HG03342 (cell line): ENCODE data around the gene SHROOM3.
A peak's percentile ranks its signal among the peaks of the same experiment; 100 is the strongest.

ENCODE experiments used
- ATAC-seq: cut with Tn5 transposase; IDR thresholded peaks from one replicate; pipeline ENCODE4 v1.9.1; 2021; ENCODE audit warnings: mild to moderate bottlenecking, moderate library complexity; ENCODE audit not compliant: unreplicated experiment

Gene SHROOM3

DNA sequence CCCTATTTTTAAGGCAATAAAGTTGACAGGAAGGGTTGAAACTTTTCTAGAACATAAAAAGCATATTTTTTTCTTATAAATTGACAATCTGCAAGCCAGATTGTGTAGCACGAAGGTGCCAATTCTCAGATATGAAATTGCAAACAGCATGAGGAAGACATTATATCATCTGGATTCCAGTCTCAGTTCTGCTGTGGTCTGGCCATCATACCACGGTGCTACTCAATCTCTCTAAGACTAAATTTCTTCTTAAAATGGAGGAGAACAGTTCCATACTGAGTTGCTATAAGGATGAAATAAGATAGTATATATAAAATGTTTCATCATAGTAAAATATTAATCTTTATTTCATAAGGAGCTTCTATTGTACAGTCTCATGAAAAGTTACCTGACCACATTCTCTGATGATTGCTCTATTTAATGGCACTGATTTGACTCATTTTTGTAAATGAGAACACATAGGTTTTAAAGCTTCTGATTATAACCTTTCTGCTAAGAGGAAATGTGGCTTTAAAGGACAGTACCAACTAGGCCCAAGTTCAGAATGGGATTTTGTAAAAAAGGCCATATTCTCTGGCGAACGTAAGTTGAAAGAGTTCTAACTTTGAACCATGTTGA lies 127.9 kb downstream of the SHROOM3 start:
- ATAC-seq = no peak

DNA sequence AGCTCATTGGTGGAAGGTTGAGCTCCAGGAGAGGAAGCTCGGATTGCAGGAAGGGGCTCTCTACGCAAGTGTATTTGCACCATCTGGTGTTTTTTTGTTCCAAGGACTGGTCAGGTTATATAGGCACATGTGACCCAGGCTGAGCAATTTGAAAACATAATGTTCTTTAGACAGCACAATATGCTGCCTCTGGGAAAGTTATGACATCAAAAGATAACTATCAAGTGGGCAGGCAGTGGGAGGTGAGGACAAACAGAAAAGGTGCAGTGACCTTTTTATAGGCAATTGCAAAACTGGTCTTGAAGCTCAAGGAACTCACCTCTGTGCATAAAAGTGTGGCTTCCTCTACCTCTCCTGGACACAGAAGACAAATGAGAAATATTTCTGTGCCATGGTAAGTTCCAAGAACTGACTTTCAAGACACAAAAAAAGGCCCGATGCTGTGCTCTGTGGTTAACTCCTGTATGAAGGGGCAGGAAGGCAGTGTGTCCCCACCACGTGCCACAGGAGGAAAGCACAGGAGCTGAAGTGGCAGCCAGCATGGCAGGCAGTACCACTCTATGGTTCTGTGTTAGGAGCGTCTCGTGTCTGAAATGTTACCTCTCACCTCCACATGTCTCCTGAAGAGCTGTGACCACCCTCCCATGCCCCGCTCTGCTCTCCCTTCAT lies 128.6 kb downstream of the SHROOM3 start:
- ATAC-seq = no peak

DNA sequence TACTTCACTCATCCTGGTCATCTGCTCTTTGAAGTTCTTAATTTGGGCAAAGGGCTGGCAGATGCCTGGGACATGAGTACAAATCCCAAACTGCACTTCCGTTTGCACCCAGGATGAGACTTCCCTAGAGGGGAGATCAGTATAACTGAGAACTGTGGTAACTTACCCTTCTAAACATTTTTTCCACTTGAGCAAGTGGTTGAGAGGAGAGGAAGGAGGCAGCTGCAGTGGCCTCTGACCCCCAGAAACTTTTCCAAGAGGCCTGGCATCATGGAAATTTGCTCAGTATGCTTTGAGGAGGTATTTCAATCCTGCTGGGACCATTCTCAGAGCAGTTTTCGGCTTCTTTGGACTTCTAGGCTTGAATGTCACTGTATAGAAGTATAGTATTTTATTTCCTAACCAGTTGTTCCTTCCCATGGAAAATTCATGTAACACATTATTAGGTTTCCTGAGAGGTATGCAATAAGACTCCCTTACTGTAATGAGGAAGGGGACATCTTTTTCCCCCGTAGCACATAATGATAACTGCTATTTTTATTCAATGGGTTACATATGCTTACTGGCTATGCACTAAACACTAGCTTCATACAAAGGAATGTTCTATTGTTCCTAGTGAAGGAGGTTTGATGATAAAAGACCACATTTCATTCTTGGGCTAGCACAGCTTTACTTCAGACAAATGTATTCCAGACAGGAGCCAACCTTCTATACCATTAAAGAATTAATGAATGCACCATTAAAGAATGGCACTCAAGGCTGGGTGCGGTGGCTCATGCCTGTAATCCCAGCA lies 129.3 kb downstream of the SHROOM3 start:
- no peak for ATAC-seq

DNA sequence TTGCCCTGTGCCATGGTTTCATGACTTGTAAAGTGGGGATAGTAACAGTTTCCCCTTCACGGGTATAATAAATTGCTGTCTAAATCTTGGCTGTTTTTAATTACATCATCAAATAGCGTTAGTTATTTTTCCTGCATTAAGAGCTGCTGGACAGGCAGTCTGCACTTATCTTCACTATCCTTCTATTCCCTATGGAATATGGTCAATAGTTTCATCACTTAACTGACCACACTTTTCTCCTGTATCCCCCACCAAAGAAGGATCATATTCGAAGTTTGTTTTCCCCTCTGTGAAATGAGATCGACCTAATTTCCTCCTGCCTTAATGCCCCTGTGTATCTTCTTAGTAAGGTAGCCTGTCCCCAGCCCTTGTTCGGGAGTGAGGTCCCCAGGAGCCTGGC lies 133.2 kb downstream of the SHROOM3 start:
- ATAC-seq = no peak

DNA sequence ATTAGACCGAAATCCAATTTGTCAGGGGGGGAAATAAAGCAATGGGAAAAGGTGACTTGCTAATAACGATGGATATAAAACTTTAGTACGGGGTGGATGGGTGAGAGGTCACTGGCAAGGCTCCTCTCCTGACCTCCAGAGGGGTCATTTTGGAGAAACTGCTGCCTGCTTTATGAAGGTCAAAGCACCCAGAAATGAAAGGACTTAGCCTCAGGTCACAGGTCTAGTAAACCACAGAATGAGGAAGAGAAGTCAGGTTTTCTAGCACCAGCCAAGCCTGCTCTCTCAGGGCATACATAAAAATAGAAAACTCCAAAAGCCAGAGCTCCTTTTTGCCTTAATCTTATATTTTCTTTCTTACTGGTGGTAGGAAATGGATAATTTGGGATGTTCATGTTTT lies 134.2 kb downstream of the SHROOM3 start:
- no peak for ATAC-seq

DNA sequence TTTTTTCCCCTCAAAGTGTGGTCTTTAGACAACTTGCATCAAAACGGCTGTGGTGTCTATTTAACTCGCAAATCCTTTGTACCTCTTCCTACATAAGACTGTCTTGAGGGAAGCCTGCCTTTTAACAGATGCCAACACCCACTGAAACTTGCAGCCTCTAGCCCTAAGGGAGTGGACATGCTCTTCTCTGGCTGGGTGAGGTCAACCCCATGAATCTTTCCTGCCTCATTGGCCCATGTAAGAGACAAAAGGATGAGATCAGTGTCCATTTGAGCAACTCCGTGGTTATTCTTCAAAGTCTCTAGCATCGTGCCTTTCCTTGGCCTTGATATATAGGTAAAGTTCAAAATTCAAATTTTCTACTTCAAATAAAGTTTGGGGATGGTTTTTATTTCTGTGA lies 134.7 kb downstream of the SHROOM3 start:
- ATAC-seq = no peak

DNA sequence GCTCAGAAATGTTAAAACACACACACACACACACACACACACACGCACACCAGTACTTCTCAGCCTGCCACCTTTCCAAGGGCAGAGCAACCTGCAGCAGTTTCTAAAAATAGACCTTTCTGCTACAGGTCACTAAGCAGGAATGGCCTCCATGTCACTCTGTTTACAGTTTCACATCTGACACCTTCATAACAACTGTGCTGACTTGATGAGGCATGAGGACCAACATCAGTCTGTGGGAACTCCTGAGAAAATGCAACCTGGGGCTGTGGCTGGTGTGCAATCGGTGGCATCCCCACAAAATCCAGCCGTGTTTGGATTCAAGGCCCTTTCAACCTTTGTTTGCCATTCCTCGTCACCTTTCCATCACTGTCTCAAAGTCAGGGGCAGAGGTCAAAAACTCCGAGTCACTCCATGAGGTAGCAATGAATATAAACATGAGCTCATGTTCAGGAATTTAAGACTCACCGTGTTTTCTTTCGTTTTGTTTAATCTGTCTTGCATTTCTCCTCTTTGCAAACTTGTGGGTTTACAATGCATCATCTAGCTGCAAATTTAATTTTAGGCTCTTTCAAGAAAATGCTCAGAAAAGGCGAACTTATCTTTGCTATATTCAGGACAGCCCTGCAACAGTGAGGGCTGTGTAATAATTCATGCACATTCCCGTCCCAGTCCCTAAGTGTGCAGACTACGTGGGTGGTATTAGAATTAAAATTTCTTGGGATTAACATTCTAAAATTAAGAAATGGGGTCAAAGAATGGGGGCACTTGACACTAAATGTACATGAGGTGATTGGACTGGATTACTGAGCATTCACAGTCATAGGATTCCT lies 135.3 kb downstream of the SHROOM3 start:
- no peak for ATAC-seq

DNA sequence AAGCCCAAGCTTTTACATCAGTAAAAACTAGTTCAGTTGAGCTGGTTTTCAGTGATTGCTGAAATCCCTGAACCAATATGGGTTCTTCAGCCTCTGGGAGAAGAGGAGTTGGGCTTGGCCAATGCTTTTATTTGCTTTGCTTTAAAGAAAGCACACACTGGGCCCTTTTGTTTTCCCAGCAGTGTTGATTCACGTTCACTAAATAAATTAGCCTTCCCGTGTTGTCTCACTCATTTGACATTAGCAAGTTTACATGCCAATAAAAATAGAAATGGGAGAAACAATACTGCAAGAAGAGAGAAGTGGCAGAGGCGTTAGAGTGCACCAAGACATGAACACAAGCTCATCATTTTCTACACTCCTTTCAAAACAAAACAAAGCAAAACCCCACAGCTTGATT lies 136.2 kb downstream of the SHROOM3 start:
- no peak for ATAC-seq

DNA sequence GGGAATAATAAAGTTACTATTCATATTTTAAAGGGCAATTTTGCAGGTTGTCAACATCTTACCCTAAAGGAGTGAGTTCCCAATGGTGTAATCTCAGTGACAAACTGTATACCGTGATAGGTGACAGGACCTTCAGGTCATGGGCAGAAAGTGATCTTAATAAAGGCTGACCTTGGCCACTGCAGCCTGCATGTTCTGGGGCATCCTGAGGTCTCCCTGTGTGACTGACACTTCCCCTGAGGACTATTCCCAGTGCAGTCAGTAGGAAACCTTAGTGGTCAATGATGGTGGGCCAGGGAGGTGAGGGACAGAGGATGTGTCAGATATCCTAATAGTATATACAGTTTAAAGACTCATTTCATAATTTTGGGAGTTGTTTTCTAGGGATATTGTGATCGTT lies 137.2 kb downstream of the SHROOM3 start:
- ATAC-seq = no peak

DNA sequence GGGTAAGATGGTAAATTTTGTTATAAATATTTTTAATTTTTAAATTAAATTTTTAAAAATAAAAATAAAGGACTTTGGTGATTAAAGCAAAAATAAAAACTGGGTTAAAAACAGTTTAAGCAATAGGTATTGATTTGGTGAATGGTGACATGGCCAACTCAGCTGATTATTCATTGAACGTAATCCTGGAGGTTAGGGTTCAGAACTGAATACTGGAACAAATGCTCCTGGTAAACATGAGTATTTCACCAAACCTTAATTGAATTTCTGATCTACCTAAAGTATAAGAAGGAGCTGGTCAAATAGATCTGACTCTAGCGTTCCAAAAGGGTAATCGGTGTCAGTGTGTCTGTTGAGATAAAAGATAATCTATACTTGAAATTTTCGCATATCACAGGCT lies 141.8 kb downstream of the SHROOM3 start:
- ATAC-seq = no peak

DNA sequence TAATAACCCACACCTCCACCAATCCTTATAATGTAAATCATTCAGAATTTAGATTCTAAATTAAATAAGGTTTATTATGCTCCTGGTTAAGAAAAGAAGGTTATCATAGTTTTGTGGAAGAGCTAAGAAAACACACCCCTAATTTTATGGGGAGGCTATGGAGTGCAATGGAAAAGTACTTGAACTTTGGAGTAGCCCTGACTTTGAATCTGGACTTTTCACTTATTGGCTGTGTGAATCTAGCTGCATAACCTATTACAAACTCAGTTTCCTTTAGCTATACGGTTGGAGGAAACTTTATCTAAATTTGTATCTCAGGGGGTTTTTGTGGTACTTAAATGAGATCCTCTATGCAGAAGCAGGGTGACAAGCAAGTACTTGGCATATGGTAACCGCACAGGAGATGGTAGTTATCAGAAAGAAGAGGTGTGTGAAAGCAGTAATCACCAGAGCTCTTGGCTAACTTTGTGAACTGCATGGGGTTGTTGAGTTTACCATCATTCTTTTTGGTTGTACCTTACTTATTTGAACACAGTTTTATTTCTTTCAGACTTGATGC lies 143.1 kb downstream of the SHROOM3 start:
- ATAC-seq = no peak

DNA sequence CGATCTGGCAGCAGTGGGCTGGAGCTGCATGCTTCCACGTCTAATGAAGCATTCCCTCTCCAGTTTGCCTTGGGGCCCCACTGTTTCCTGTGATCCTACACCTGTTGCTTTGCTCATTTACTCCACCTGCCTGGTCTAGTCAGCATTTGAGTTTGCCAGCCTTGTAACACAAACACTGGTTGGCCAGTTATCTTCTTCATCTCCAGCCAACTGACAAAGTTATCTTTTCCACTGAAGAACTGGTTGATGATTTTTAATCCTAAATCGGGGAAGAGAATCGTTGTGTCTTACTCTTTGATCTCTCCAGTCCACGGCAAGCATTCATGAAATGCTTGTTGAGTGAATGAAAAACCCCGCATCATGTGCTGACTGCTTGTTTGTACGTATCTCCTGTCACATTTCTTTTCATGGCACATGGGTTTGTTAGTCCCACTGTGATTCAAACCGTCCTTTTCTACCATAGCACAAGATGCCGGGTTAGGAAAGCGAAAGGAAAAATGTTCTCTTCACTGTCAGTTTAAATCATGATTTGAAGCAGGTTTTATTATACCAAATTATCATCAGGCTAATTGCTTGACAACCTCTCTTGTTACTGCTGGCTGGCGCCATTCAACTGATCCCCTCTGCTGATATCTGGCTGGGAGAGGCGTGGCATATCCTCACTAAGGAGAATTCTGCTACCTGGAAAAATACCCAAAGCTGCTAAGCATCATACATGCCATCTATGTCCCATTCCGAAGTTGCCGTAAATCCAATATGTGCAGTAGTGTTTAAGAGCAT lies 144.8 kb downstream of the SHROOM3 start:
- no peak for ATAC-seq

DNA sequence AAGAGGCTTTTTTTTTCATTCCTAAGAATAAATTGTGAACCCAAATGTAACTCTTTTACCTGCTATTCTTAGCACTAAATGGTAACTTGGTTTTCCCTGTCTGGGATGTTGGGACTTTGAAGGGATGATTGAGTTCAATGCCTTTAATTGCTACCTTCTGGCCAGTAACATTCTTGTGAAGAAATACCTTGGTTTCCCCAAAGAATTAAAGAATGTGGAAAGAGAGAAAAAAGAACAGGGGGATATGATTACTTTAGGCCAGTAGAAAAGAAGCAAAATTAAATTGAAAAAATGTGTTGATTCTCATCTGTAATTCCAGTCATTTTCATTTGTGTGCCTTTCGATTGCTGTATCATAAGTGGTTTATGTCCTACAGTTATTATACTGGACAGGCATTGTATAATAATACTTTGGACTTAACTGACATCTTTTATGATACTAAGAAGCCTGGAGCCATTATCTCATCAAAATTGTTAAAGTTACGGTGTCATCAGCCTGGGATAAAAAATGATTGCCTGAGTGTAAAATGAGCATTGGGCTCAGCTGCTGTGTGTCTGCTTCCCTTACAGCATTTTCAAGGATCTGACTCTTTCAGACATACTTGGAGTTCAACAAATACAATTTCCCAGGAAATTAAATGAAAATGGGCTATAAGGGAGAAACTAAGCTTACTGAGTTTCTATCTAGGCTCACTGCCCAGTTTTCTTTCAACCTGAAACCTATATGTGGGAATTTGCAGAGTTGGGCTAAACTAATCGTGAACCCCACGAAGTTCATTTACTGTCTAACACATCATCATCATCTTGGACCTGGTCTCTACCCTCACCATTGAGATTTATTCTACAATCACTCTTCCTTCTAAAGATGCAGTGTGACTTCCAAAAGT lies 146.3 kb downstream of the SHROOM3 start:
- no peak for ATAC-seq

DNA sequence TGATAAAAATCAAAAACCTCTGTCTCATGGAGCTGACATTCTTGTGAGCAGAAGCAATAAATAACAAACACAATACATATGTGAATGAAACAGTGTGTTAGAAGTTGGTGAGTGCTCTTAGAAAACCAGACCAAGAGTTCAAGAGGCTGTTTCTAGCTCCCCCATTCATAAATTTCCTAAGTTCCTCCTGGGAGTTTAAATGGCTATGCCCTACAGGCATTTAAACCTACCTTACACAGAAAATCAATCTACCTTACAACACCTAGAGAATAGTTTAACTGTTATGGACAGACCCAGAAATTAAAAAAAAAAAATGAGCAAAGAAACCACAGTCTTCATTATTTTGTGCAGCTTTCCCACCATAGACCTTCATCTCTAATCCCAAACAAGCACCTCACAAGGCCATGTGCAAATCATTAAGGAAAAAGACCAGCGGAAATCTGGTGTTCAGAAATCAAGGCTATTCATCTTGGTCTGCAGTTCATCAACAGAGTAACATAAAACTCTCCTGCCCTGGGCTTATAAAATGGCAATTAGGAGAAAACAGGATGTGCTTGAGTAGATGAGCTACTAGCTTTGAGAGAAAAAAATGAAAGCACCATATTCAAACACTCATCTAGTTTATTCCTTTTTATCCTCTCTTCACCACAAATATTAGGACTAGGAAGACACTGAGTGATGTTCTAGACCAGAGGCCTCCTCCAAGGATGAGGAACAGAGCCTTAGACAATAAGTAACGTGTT lies 147.2 kb downstream of the SHROOM3 start:
- no peak for ATAC-seq

DNA sequence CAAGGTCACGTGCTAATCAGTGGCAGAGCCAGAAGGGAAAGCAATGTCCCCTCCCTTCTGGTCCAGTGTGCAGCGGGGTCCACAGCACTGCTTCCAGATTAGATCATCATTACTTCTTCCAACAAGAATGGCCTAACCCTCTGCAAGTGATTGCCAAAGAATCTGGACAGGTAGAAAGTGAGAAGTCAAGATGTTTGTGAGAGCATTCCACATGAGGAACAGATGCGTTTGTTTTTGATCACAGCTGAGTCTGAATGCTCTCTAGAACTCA lies 147.7 kb downstream of the SHROOM3 start:
- ATAC-seq = no peak

DNA sequence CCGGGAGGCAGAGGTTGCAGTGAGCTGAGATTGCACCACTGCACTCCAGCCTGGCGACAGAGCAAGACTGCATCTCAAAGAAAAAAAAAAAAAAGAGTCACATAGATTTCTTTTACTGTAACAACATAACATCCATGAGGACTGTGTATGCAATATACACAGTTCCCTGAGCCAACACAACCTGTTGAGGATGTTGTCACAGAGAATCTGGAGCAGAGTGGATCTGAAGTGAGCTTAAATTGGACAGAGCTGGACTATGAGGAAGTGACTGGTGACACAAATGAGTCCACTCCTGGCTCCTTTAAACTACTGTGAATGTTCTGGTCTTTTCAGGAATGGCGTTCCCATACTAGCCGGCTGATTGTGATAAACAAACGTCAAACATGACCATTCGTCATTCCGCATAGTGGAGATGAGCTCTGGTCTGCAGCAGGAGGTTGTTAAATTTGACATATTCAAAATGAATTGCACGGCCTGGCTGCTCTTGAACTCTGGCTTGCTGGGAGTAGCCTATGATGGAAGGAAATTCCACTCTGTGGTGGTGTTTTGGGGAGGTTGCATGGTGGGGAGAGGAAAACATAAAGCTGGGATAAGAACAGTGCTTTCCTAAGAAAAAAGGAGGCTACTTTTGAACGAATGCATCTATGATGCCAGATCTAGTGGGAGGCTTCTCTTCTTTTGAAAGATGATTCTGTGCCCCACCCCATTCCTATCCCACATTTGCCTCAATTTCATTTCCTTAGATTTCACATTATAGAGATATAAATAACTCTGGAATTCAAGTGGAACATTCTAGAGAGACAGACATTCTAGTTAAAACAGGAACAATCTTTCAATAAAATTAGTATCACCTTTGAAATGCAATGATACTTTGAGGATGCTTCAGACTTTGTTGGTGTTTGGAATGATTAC lies 149.5 kb downstream of the SHROOM3 start:
- no peak for ATAC-seq

DNA sequence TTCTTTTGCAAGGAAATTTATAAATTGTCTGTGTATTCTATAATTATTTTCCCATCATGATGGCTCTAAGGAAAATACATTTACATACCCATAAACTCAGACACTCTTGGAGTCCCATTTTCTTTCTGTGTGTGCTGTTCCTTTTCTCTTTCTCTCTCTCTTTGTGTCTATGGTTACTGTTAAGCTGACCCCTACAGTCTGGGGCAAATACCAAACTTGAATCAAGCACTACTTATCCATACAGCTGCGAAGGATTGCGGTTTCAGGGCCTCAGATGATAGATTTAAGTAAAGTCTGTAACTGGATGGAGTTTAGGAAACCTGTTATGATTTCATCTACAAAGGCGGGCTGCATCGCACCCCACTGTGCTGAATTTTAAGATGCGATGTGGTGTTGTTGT lies 150.2 kb downstream of the SHROOM3 start:
- no peak for ATAC-seq

DNA sequence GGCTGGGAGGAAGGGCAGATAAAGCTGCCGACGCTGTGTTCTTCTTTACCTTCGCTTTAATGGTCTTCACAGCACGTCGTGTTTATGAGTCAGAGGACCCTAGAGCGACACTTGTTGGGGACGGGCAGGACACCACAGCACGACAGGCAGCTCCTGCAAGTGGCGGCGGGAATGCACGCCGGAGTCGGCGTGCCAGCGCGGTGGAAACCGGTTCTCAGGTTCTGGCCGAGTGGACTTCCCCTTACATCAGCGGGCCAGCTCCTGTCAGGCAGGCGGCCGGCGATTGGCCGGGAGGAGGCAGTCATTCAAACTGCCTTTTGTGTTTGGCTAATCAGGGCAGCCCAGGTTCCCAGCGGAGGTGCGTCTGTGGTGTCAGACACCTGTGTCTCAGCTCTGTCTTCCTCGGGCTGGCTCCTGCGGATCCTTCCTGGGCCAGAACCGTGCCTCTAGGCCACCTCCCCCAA lies 150.9 kb downstream of the SHROOM3 start:
- ATAC-seq = peak; percentile 90
